Measurements from ENCODE around the gene DYTN.
A peak's percentile ranks its signal among the peaks of the same experiment; 100 is the strongest.

The DYTN gene

DNA sequence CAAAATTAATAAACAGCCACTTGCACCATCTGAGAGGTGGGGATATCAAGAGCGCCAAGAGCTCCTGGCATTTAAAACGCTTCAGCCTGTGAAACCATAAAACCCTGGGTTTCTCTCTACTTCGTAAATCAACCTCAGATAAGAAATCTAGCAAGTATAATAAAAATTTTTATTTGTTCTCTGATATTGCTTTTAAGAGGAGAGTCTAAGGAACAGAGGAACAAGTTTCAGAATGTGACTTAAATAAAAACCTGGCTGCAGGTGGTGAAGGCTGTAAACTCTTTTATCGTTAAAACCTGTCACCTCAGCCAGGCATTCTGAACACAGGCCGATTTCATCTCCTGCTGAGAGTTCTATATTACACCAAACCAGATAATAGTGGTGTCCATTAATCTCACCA, 9.9 kb downstream of the DYTN start:
- peak overlapping the region; percentile 33 for H3K4me3 ChIP-seq (ENCODE audit: low read length, poor library complexity, severe bottlenecking)
- no peak overlapping the region for H3K9ac ChIP-seq (ENCODE audit: low read depth, low read length, poor library complexity, severe bottlenecking)
- H3K27me3 ChIP-seq (ENCODE audit: insufficient read depth, low read length, poor library complexity, severe bottlenecking), result no peaks in the 10 kb centered on the region
- peak overlapping the region; percentile 11; the same call in 1 of the 2 replicates for H2AFZ ChIP-seq (ENCODE audit: low read length)
- TF ChIP-seq, protein P1, sequence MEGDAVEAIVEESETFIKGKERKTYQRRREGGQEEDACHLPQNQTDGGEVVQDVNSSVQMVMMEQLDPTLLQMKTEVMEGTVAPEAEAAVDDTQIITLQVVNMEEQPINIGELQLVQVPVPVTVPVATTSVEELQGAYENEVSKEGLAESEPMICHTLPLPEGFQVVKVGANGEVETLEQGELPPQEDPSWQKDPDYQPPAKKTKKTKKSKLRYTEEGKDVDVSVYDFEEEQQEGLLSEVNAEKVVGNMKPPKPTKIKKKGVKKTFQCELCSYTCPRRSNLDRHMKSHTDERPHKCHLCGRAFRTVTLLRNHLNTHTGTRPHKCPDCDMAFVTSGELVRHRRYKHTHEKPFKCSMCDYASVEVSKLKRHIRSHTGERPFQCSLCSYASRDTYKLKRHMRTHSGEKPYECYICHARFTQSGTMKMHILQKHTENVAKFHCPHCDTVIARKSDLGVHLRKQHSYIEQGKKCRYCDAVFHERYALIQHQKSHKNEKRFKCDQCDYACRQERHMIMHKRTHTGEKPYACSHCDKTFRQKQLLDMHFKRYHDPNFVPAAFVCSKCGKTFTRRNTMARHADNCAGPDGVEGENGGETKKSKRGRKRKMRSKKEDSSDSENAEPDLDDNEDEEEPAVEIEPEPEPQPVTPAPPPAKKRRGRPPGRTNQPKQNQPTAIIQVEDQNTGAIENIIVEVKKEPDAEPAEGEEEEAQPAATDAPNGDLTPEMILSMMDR (conservative IDR thresholded peaks at IDR 0.05; ENCODE audit: low read length), result no peak
- no peak for TF ChIP-seq EZH2phosphoT487 (IDR thresholded peaks at IDR 0.05; ENCODE audit: borderline replicate concordance)
- H3K9me3 ChIP-seq (ENCODE audit: insufficient read depth, low read depth, low read length), result no peaks in the 10 kb centered on the region
- H3K9me2 ChIP-seq (replicated peaks; ENCODE audit: low read depth, low read length), result no peaks in the 10 kb centered on the region
- H3K79me2 ChIP-seq (ENCODE audit: insufficient read depth, low read length), result no peaks in the 10 kb centered on the region
- peak overlapping the region; percentile 49 for H3K4me2 ChIP-seq (ENCODE audit: low read depth, low read length, poor library complexity, severe bottlenecking)
- H3K36me3 ChIP-seq (ENCODE audit: insufficient read depth, low read length), result no peaks in the 10 kb centered on the region
- H3F3A ChIP-seq (ENCODE audit: low read depth), result 0 out of 2 replicates have a peak, but pooled peaks cover 11% of the 10 kb centered on the region
- peaks cover 28% of the 10 kb centered on the region for H3K4me1 ChIP-seq (ENCODE audit: insufficient read depth, low read length, poor library complexity, severe bottlenecking)
- no peaks in the 10 kb centered on the region for H4K20me1 ChIP-seq (ENCODE audit: insufficient read depth, low read length, poor library complexity, severe bottlenecking)

DNA sequence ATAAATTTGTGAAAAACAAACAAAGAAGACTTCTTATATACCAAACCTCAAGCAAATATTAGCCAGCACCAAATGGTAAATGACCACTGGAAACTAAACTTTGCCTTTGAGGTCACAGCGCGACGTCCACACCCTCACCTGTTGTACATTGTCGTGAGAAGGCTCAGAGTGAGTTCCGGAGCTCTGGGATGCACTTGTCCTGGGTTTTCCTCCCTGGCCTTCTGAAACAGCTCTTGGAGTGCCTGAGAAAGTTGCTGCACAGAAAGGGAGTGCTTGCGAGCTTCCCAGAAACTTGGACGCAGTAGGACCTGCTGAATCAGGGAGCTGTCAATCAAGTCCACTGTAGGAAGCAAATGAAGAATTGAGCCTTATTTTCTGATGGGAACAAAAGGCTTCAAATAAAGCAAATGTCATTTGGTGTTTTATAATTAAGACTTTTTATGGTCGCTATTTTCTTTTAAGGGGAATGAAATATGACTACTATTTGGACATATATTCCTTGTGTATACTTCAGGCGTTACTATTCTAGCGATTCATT, 11.0 kb downstream of the DYTN start:
- peak overlapping the region; percentile 33 for H3K4me3 ChIP-seq (ENCODE audit: low read length, poor library complexity, severe bottlenecking)
- H3K79me2 ChIP-seq (ENCODE audit: insufficient read depth, low read length), result no peaks in the 10 kb centered on the region
- no peak overlapping the region for H3K9ac ChIP-seq (ENCODE audit: low read depth, low read length, poor library complexity, severe bottlenecking)
- no peaks in the 10 kb centered on the region for H3K36me3 ChIP-seq (ENCODE audit: insufficient read depth, low read length)
- H3K9me2 ChIP-seq (replicated peaks; ENCODE audit: low read depth, low read length), result no peaks in the 10 kb centered on the region
- H3K9me3 ChIP-seq (ENCODE audit: insufficient read depth, low read depth, low read length), result no peaks in the 10 kb centered on the region
- 0 out of 2 replicates have a peak, but pooled peaks cover 11% of the 10 kb centered on the region for H3F3A ChIP-seq (ENCODE audit: low read depth)
- peaks cover 28% of the 10 kb centered on the region for H3K4me1 ChIP-seq (ENCODE audit: insufficient read depth, low read length, poor library complexity, severe bottlenecking)
- TF ChIP-seq EZH2phosphoT487 (IDR thresholded peaks at IDR 0.05; ENCODE audit: borderline replicate concordance), result no peak
- TF ChIP-seq, protein P1 (conservative IDR thresholded peaks at IDR 0.05; ENCODE audit: low read length), result no peak
- H2AFZ ChIP-seq (ENCODE audit: low read length), result no peak overlapping the region
- no peaks in the 10 kb centered on the region for H4K20me1 ChIP-seq (ENCODE audit: insufficient read depth, low read length, poor library complexity, severe bottlenecking)
- H3K27me3 ChIP-seq (ENCODE audit: insufficient read depth, low read length, poor library complexity, severe bottlenecking), result no peaks in the 10 kb centered on the region
- H3K4me2 ChIP-seq (ENCODE audit: low read depth, low read length, poor library complexity, severe bottlenecking), result peak overlapping the region; percentile 49

DNA sequence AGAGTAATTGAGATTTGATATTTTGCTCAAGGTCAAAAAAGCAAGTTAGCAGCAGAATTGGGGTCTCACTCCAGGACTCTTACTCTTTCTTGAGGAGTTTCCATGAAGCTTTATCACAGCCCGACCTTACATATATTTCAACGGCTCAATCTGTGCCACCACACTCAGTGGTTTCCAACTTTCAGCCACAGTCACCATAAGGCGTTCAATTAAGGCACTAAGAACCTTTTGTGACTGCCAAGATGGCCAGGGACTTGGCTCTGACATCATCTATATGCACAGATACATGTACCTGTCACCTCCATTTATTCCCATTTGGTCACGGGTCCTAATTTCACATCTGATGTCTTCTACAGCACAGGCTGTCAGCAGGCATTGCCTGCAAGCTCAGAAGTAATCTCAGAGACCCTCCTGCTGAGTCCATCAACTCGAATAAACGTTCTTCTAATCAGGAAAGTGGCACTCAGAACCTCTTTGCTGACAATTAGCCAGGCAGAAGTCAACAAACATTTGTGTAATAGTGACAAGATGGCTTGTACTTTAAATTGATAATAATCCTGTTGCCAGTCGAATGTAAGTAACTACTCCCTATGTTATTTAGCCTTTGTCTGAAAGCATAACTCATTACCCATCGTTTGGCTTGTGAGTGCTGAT, 16.1 kb downstream of the DYTN start:
- TF ChIP-seq, protein P1 (conservative IDR thresholded peaks at IDR 0.05; ENCODE audit: low read length), result no peak
- TF ChIP-seq EZH2phosphoT487 (IDR thresholded peaks at IDR 0.05; ENCODE audit: borderline replicate concordance), result no peak
- no peak overlapping the region for H2AFZ ChIP-seq (ENCODE audit: low read length)
- H3K4me1 ChIP-seq (ENCODE audit: insufficient read depth, low read length, poor library complexity, severe bottlenecking), result peaks cover 16% of the 10 kb centered on the region
- no peak overlapping the region for H3K4me3 ChIP-seq (ENCODE audit: low read length, poor library complexity, severe bottlenecking)
- H3K79me2 ChIP-seq (ENCODE audit: insufficient read depth, low read length), result no peaks in the 10 kb centered on the region
- no peaks in the 10 kb centered on the region for H3K36me3 ChIP-seq (ENCODE audit: insufficient read depth, low read length)
- H3K9me3 ChIP-seq (ENCODE audit: insufficient read depth, low read depth, low read length), result no peaks in the 10 kb centered on the region
- H4K20me1 ChIP-seq (ENCODE audit: insufficient read depth, low read length, poor library complexity, severe bottlenecking), result no peaks in the 10 kb centered on the region
- 0 out of 2 replicates have a peak, but pooled peaks cover under 1% of the 10 kb centered on the region for H3F3A ChIP-seq (ENCODE audit: low read depth)
- H3K9ac ChIP-seq (ENCODE audit: low read depth, low read length, poor library complexity, severe bottlenecking), result no peak overlapping the region
- H3K4me2 ChIP-seq (ENCODE audit: low read depth, low read length, poor library complexity, severe bottlenecking), result no peak overlapping the region
- H3K9me2 ChIP-seq (replicated peaks; ENCODE audit: low read depth, low read length), result no peaks in the 10 kb centered on the region
- no peaks in the 10 kb centered on the region for H3K27me3 ChIP-seq (ENCODE audit: insufficient read depth, low read length, poor library complexity, severe bottlenecking)

Data from Loucy (cell line).